ENCODE measurements around the gene ZGLP1. TPM values are rescaled to one million over a fixed set of nuclear protein-coding genes. Genes with fewer than 3 reads are reported as not detected.
A peak's percentile ranks its signal among the peaks of the same experiment; 100 is the strongest.

Gene ZGLP1
- total RNA-seq, 1 donor from 2014 or later, result 1.6 TPM

GRCh38 chr19:10328558-10329429 is 19.2 kb upstream of the ZGLP1 start:
- no peak for FAIRE-seq
- DNase-seq (ENCODE audit: low spot score in 2 of 2), result no peak

GRCh38 chr19:10327793-10328192 is 18.2 kb upstream of the ZGLP1 start:
- no peak for FAIRE-seq
- DNase-seq (ENCODE audit: low spot score in 2 of 2), result no peak

GRCh38 chr19:10325732-10326131 is 16.1 kb upstream of the ZGLP1 start:
- DNase-seq (ENCODE audit: low spot score in 2 of 2) (no peak), FAIRE-seq (no peak)

GRCh38 chr19:10321874-10322835 is 12.5 kb upstream of the ZGLP1 start:
- FAIRE-seq (no peak), DNase-seq (ENCODE audit: low spot score in 2 of 2) (no peak)

GRCh38 chr19:10321417-10321797 is 11.8 kb upstream of the ZGLP1 start:
- FAIRE-seq, result no peak
- DNase-seq (ENCODE audit: low spot score in 2 of 2), result no peak

GRCh38 chr19:10320602-10321416 is 11.2 kb upstream of the ZGLP1 start:
- no peak for DNase-seq (ENCODE audit: low spot score in 2 of 2)
- FAIRE-seq, result no peak

GRCh38 chr19:10318807-10319682 is 9.4 kb upstream of the ZGLP1 start:
- DNase-seq (ENCODE audit: low spot score in 2 of 2), result no peak
- FAIRE-seq, result no peak

- no peak for FAIRE-seq
Measured at GRCh38 chr19:10317857-10318462, 8.3 kb upstream of the ZGLP1 start.

GRCh38 chr19:10317045-10317856 is 7.6 kb upstream of the ZGLP1 start:
- DNase-seq (ENCODE audit: low spot score in 2 of 2), result no peak
- no peak for FAIRE-seq

More at GRCh38 chr19:10317857-10318462, 8.3 kb upstream of the ZGLP1 start:
- DNase-seq (ENCODE audit: low spot score in 2 of 2), result no peak

- DNase-seq (ENCODE audit: low spot score in 2 of 2), result no peak
- no peak for FAIRE-seq
Measured at GRCh38 chr19:10316229-10317044, 6.8 kb upstream of the ZGLP1 start.

GRCh38 chr19:10315335-10316214 is 6.0 kb upstream of the ZGLP1 start, which contains the start of gene FDX2:
Gene FDX2 (minus strand): TSS chr19:10316015. CDS start chr19:10315996, 19 bp downstream.
- FAIRE-seq, result no peak
- peak; percentile 93 to 95 for DNase-seq (ENCODE audit: low spot score in 2 of 2)

- DNase-seq (ENCODE audit: low spot score in 2 of 2), result no peak
- FAIRE-seq, result no peak
Measured at GRCh38 chr19:10306327-10306726, 3.3 kb downstream of the ZGLP1 start.

GRCh38 chr19:10305139-10305806 is 4.3 kb downstream of the ZGLP1 start:
- DNase-seq (ENCODE audit: low spot score in 2 of 2), result no peak

GRCh38 chr19:10299545-10300458 is 9.8 kb downstream of the ZGLP1 start:
- FAIRE-seq (no peak), DNase-seq (ENCODE audit: low spot score in 2 of 2) (no peak)

More at GRCh38 chr19:10305139-10305806, 4.3 kb downstream of the ZGLP1 start:
- FAIRE-seq, result no peak

All from frontal cortex (tissue), 4 donors.